Breast epithelium (tissue), 3 donors: ENCODE results near the gene DOCK11.

ENCODE experiments used
- CTCF ChIP-seq, 3 donors: fragments of 450-650 bp; IDR thresholded peaks; one replicate each; pipeline ENCODE4 v1.5.1; 2016 to 2017; ENCODE audit warnings: antibody characterized with exemption in 3 of 3, mild to moderate bottlenecking in 3 of 3, moderate library complexity in 3 of 3
- POLR2AphosphoS5 ChIP-seq, 3 donors: sonication (generic); formaldehyde crosslinking; IDR thresholded peaks; one replicate each; pipeline ENCODE4 v1.6.1; 2017; ENCODE audit warnings: antibody characterized with exemption in 3 of 3

- peak; percentile 27 to 44 (median 44) for TF ChIP-seq CTCF (IDR thresholded peaks at IDR 0.05)
- TF ChIP-seq POLR2AphosphoS5 (IDR thresholded peaks at IDR 0.05) = no peak
Measured at GRCh38 chrX:118459494-118459893, 36.1 kb upstream of the DOCK11 start.
